GM23248 (cell line): ENCODE measurements around the gene MYO7B. TPM values are rescaled to one million over a fixed set of nuclear protein-coding genes. Genes with fewer than 3 reads are reported as not detected.
A peak's percentile ranks its signal among the peaks of the same experiment; 100 is the strongest.

Experiments
- DNase-seq: peaks from one replicate; pipeline ENCODE4 v3.0.0-alpha.2; 2015
- H2AFZ ChIP-seq: fragments of 200-600 bp; sonication (generic); 2 replicates; pipeline ENCODE4 v1.6.1; 2016; ENCODE audit warnings: antibody characterized with exemption
- H3F3A ChIP-seq: fragments of 200-600 bp; sonication (generic); 2 replicates; pipeline ENCODE4 v1.6.1; 2016; ENCODE audit warnings: mild to moderate bottlenecking, antibody characterized with exemption, mixed run types; ENCODE audit not compliant: insufficient read depth
- H3K27ac ChIP-seq: fragments of 200-600 bp; sonication (generic); 2 replicates; pipeline ENCODE4 v1.5.1; 2016; ENCODE audit warnings: mild to moderate bottlenecking
- H3K27me3 ChIP-seq: fragments of 200-600 bp; sonication (generic); replicated peaks from 2 replicates; pipeline ENCODE4 v1.6.1; 2016; ENCODE audit warnings: mild to moderate bottlenecking; ENCODE audit not compliant: insufficient read depth
- H3K36me3 ChIP-seq: fragments of 200-600 bp; sonication (generic); 2 replicates; pipeline ENCODE4 v1.6.1; 2016; ENCODE audit warnings: low read depth, mild to moderate bottlenecking
- H3K4me1 ChIP-seq: fragments of 200-600 bp; sonication (generic); 2 replicates; pipeline ENCODE4 v1.6.1; 2016; ENCODE audit warnings: mild to moderate bottlenecking; ENCODE audit not compliant: insufficient read depth
- H3K4me2 ChIP-seq: fragments of 200-600 bp; sonication (generic); one replicate; pipeline ENCODE4 v1.6.1; 2016; ENCODE audit warnings: mild to moderate bottlenecking; ENCODE audit not compliant: unreplicated experiment
- H3K4me3 ChIP-seq: fragments of 200-600 bp; sonication (generic); 2 replicates; pipeline ENCODE4 v1.5.1; 2016; ENCODE audit warnings: mild to moderate bottlenecking
- H3K79me2 ChIP-seq: fragments of 200-600 bp; sonication (generic); 2 replicates; pipeline ENCODE4 v1.6.1; 2016; ENCODE audit warnings: mild to moderate bottlenecking; ENCODE audit not compliant: insufficient read depth
- H3K9ac ChIP-seq: fragments of 200-600 bp; sonication (generic); 2 replicates; pipeline ENCODE4 v1.6.1; 2016; ENCODE audit warnings: mild to moderate bottlenecking
- H3K9me2 ChIP-seq: fragments of 200-600 bp; sonication (generic); 2 replicates; pipeline ENCODE4 v1.6.1; 2016; ENCODE audit warnings: mixed run types, mild to moderate bottlenecking, moderate library complexity; ENCODE audit not compliant: insufficient read depth
- H3K9me3 ChIP-seq: fragments of 200-600 bp; sonication (generic); one replicate; pipeline ENCODE4 v1.6.1; 2017; ENCODE audit warnings: low read depth
- H4K20me1 ChIP-seq: fragments of 200-600 bp; sonication (generic); 2 replicates; pipeline ENCODE4 v1.6.0; 2016; ENCODE audit not compliant: insufficient read depth
- EZH2 ChIP-seq: fragments of 200-600 bp; sonication (generic); IDR thresholded peaks from 2 replicates; pipeline ENCODE4 v1.6.1; 2018; ENCODE audit warnings: antibody characterized with exemption, mild to moderate bottlenecking; ENCODE audit not compliant: insufficient read depth, poor library complexity, severe bottlenecking
- EZH2phosphoT487 ChIP-seq: fragments of 200-600 bp; sonication (generic); IDR thresholded peaks from 2 replicates; pipeline ENCODE4 v1.6.1; 2018; ENCODE audit warnings: antibody characterized with exemption, moderate library complexity, mild to moderate bottlenecking, low read depth; ENCODE audit not compliant: insufficient read depth
- WGBS, 2 experiments: methylation state at CpG; one replicate each; pipeline ENCODE4 v1.1.6; 2015 to 2017; ENCODE audit warnings: low lambda C conversion rate in 2 of 2, low coverage in 1 of 2; ENCODE audit errors: missing lambda C conversion rate in 2 of 2; 5-methylcytosine and 5-hydroxymethylcytosine counted together
- in situ Hi-C: fragments of 300-500 bp; cut with MboI; formaldehyde crosslinking; loops from 2 replicates; pipeline ENCODE4 v1.15.0; 2020
- polyA plus RNA-seq: library from polyadenylated mRNA; unstranded; fragments of >200 nt; fragmentation: Nextera tagmentation; extraction: Ambion mirVana; gene quantifications from 2 replicates; pipeline ENCODE4 v1.2.1, GENCODE V29; 2016
- total RNA-seq: library from RNA; depleted of rRNA; stranded (reverse); fragments of >200 nt; shearing (Covaris generic); gene quantifications from 2 replicates; pipeline ENCODE4 v1.2.3, GENCODE V29; 2014

MYO7B gene
- total and polyA plus RNA-seq, 2 experiments from 2014 or later, result not detected

DNA sequence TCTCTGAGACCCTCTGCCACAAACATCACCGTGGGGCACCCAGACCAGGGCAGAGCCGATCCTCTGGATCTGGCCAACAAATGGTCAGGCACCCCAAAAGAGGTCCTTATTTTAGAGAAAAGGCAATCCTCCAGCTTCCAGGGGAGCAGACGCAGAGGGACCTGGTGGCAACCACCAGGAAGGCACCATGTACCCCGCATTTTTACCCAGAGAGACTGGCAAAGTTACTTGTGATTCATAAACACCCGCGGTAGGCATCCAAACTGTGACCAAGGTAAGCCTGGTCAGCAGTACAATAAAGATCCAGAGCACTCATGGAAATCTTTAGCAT is 129.4 kb downstream of the MYO7B start:
- Histone ChIP-seq H3K27me3 (no peaks in the 10 kb centered on the region), H3K9me3 (no peaks in the 10 kb centered on the region), H3K4me1 (peaks cover 16% of the 10 kb centered on the region), H3F3A (peaks cover 2% of the 10 kb centered on the region; the same call in 1 of the 2 replicates), H2AFZ (no peak overlapping the region), H3K9ac (peak overlapping the region; percentile 44; the same call in 1 of the 2 replicates), H3K36me3 (no peaks in the 10 kb centered on the region), H3K27ac (no peak overlapping the region), H3K9me2 (no peaks in the 10 kb centered on the region), H3K4me3 (no peak overlapping the region), H3K79me2 (peaks cover 58% of the 10 kb centered on the region), H4K20me1 (no peaks in the 10 kb centered on the region), H3K4me2 (no peak overlapping the region)
- WGBS, 2 experiments, result 86 to 91% methylated on average over 6 of the region's 6 CpGs
- no peak for DNase-seq
- in situ Hi-C loops, result no loop called here
- TF ChIP-seq EZH2 (no peak), EZH2phosphoT487 (no peak)

DNA sequence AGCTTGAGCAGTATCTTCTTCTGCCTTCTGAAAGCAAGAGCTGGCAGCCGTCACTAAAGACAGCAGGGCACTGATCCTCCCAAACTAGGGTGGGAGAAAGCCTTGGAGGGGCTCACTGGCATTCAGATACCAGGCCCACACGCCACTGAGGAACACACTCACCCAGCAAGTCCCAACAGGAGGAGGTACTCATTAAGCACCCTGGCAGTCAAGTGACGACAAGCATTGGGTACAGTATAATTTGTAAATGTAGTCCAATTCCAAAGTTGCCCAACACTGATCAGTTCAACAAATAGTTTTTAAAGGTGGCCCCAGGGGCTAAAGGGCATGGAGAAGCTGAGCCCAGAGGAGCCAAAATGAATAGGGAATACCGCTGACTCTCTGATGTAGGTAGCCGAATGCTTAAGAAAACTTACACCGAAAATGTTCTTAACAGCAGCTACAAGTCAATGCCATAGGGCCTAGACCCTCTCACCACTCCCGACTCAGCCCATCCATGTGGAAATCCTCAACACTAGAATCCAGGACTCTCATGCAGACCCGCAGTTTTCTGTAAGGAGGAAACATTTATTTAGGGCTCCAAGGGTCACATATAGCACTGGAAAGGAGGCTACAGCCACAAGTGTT is 129.9 kb downstream of the MYO7B start:
- Histone ChIP-seq H3K36me3 (no peaks in the 10 kb centered on the region), H3K4me1 (peaks cover 19% of the 10 kb centered on the region), H4K20me1 (no peaks in the 10 kb centered on the region), H3F3A (peaks cover 8% of the 10 kb centered on the region), H3K9ac (no peak overlapping the region), H3K9me3 (no peaks in the 10 kb centered on the region), H3K4me2 (no peak overlapping the region), H3K27ac (no peak overlapping the region), H3K79me2 (peaks cover 57% of the 10 kb centered on the region), H3K9me2 (no peaks in the 10 kb centered on the region), H3K27me3 (no peaks in the 10 kb centered on the region), H2AFZ (no peak overlapping the region), H3K4me3 (no peak overlapping the region)
- WGBS, 2 experiments, result 90 to 92% methylated on average over 8 of the region's 8 CpGs
- in situ Hi-C loops, result no loop called here
- TF ChIP-seq EZH2phosphoT487, result no peak
- no peak for TF ChIP-seq EZH2
- DNase-seq, result no peak

DNA sequence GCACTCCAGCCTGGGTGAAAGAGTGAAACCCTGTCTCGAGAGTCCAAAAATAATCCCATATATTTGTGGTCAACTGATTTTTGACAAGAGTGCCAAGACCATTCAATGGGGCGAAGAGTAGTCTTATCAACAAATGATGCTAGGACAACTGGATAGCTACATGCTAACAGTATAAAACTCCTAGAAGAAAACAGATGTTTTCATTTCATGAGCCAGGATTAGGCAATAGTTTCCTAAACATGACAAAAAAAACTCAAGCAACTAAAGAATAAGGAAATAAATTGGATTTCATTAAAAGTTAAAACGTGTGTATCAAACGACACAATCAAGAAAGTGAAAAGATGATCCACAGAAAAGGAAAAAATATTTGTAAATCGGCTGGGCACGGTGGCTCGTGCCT is 133.6 kb downstream of the MYO7B start:
- Histone ChIP-seq H3K27me3 (no peaks in the 10 kb centered on the region), H3K36me3 (no peaks in the 10 kb centered on the region), H3K9me3 (no peaks in the 10 kb centered on the region), H4K20me1 (no peaks in the 10 kb centered on the region), H3F3A (peaks cover 16% of the 10 kb centered on the region), H3K4me1 (peaks cover 23% of the 10 kb centered on the region), H3K27ac (no peak overlapping the region), H3K4me3 (no peak overlapping the region), H3K9me2 (no peaks in the 10 kb centered on the region), H3K79me2 (peaks cover 41% of the 10 kb centered on the region), H3K9ac (no peak overlapping the region), H2AFZ (no peak overlapping the region), H3K4me2 (no peak overlapping the region)
- DNase-seq, result peak; percentile 58
- TF ChIP-seq EZH2 (no peak), EZH2phosphoT487 (no peak)
- in situ Hi-C loops, result no loop called here
- WGBS, 2 experiments, result 32 to 35% methylated on average over 7 of the region's 7 CpGs

DNA sequence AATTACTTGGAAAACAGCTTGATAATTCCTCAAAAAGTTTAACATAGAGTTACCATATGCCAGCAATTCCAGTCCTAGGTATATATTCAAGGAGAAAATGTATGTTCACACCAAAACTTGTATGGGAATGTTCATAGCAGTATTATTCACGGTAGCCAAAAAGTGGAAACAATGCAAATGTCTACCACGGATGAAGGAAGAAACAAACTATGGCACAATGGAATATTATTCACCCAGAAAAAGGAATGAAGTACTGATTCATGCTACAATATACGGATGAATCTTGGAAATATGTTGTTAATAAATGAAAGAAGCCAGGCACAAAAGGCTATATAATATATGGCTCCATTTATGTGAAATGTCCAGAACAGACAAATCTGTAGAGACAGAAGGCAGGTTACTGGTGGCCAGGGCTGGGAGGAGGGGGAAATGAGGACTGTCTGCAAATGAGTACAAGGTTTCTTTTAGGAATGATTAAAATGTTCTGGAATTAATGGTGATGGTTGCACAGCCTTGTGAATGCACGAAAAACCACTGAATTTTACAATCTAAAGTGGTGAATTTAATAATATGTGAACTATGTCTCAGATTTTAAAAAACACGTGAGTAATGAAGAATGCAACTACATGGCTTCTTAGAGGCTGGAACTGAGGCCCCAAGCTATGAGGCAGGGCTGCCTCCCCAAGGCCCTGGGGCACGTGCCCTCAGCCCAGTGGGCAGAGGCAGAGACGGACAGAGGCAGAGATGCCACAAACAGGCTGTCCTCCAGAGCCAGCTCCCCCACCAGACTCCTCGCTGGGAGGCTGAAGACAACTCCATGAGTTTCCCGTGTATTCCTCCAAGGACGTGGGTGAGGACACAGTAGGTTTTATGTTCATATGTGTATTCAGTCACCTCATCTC is 134.8 kb downstream of the MYO7B start:
- in situ Hi-C loops, result no loop called here
- TF ChIP-seq EZH2phosphoT487 (no peak), EZH2 (no peak)
- DNase-seq, result peak; percentile 31
- no peak overlapping the region for H3K4me3 ChIP-seq
- H3K9ac ChIP-seq, result no peak overlapping the region
- no peaks in the 10 kb centered on the region for H4K20me1 ChIP-seq
- 64 to 67% methylated on average over 10 of the region's 10 CpGs for WGBS, 2 experiments
- H3K27me3 ChIP-seq, result no peaks in the 10 kb centered on the region
- no peak overlapping the region for H3K4me2 ChIP-seq
- H2AFZ ChIP-seq, result no peak overlapping the region
- H3K79me2 ChIP-seq, result peaks cover 35% of the 10 kb centered on the region
- no peaks in the 10 kb centered on the region for H3K9me3 ChIP-seq
- peaks cover 20% of the 10 kb centered on the region for H3F3A ChIP-seq
- no peak overlapping the region; the same call in 1 of the 2 replicates for H3K27ac ChIP-seq
- no peaks in the 10 kb centered on the region for H3K36me3 ChIP-seq
- no peaks in the 10 kb centered on the region for H3K9me2 ChIP-seq
- peaks cover 25% of the 10 kb centered on the region for H3K4me1 ChIP-seq
